HG03025 (cell line): ENCODE measurements around the gene EDRF1.
"Not testable (repeated sequence)": the region's sequence is repeated elsewhere in the genome, so short reads cannot be mapped to it uniquely, and the experiment has no call there.

Experiments
- ATAC-seq: cut with Tn5 transposase; IDR thresholded peaks from one replicate; pipeline ENCODE4 v1.9.1; 2021; ENCODE audit warnings: mild to moderate bottlenecking, moderate library complexity; ENCODE audit not compliant: unreplicated experiment, low FRiP score

The EDRF1 gene

GRCh38 chr10:125719173-125720001 is at the start of gene EDRF1:
Gene EDRF1 (plus strand): TSS chr10:125719709. CDS start chr10:125719808, 99 bp downstream.
- ATAC-seq: peak; percentile 92

- no peak for ATAC-seq
Observed at GRCh38 chr10:125672884-125673283, 46.6 kb upstream of the EDRF1 start.

GRCh38 chr10:125679436-125679835 is 40.1 kb upstream of the EDRF1 start:
- no peak for ATAC-seq

GRCh38 chr10:125683063-125683462 is 36.4 kb upstream of the EDRF1 start, which contains the start of gene TEX36:
Gene TEX36 (minus strand): TSS chr10:125683163. CDS start chr10:125682989, 174 bp downstream.
- no peak for ATAC-seq

GRCh38 chr10:125683821-125684220 is 35.7 kb upstream of the EDRF1 start:
- ATAC-seq: no peak

- no peak for ATAC-seq
Observed at GRCh38 chr10:125684581-125684980, 34.9 kb upstream of the EDRF1 start.

GRCh38 chr10:125687507-125688185 is 31.9 kb upstream of the EDRF1 start:
- ATAC-seq: no peak

- no peak for ATAC-seq
Observed at GRCh38 chr10:125689955-125690569, 29.4 kb upstream of the EDRF1 start.

GRCh38 chr10:125691160-125691981 is 28.1 kb upstream of the EDRF1 start:
- no peak for ATAC-seq

GRCh38 chr10:125692196-125692595 is 27.3 kb upstream of the EDRF1 start:
- ATAC-seq: no peak

GRCh38 chr10:125692601-125693523 is 26.6 kb upstream of the EDRF1 start:
- ATAC-seq: no peak

GRCh38 chr10:125693524-125693847 is 26.0 kb upstream of the EDRF1 start:
- no peak for ATAC-seq

- no peak for ATAC-seq
Observed at GRCh38 chr10:125694883-125695282, 24.6 kb upstream of the EDRF1 start.

GRCh38 chr10:125696884-125697283 is 22.6 kb upstream of the EDRF1 start:
- ATAC-seq: not testable (repeated sequence)

- no peak for ATAC-seq
Observed at GRCh38 chr10:125698481-125698998, 21.0 kb upstream of the EDRF1 start.

GRCh38 chr10:125699562-125700143 is 19.9 kb upstream of the EDRF1 start:
- no peak for ATAC-seq

- no peak for ATAC-seq
Observed at GRCh38 chr10:125700355-125700911, 19.1 kb upstream of the EDRF1 start.
